ENCODE measurements around the gene EFNA3.
"Not testable (repeated sequence)": the region's sequence is repeated elsewhere in the genome, so short reads cannot be mapped to it uniquely, and the experiment has no call there.

Gene EFNA3

GRCh38 chr1:155107309-155108264 is 28.9 kb downstream of the EFNA3 start:
- FAIRE-seq: no peak
- DNase-seq (ENCODE audit: insufficient read length, low spot score): no peak

- FAIRE-seq: no peak
- DNase-seq (ENCODE audit: insufficient read length, low spot score): no peak
Observed at GRCh38 chr1:155108296-155108695, 29.7 kb downstream of the EFNA3 start.

GRCh38 chr1:155110381-155110780 is 31.7 kb downstream of the EFNA3 start:
- FAIRE-seq (no peak), DNase-seq (ENCODE audit: insufficient read length, low spot score) (no peak)

GRCh38 chr1:155110826-155111225 is 32.2 kb downstream of the EFNA3 start:
- FAIRE-seq (no peak), DNase-seq (ENCODE audit: insufficient read length, low spot score) (no peak)

- FAIRE-seq (no peak), DNase-seq (ENCODE audit: insufficient read length, low spot score) (no peak)
Observed at GRCh38 chr1:155113450-155113980, 34.9 kb downstream of the EFNA3 start.

- DNase-seq (ENCODE audit: insufficient read length, low spot score) (no peak), FAIRE-seq (no peak)
Observed at GRCh38 chr1:155116113-155116764, 37.6 kb downstream of the EFNA3 start.

- FAIRE-seq: no peak
- DNase-seq (ENCODE audit: insufficient read length, low spot score): no peak
Observed at GRCh38 chr1:155117610-155118009, 39.0 kb downstream of the EFNA3 start.

- DNase-seq (ENCODE audit: insufficient read length, low spot score); FAIRE-seq: not testable (repeated sequence)
Observed at GRCh38 chr1:155118090-155118489, 39.5 kb downstream of the EFNA3 start.

GRCh38 chr1:155120253-155120652 is 41.6 kb downstream of the EFNA3 start:
- FAIRE-seq: no peak
- no peak for DNase-seq (ENCODE audit: insufficient read length, low spot score)

- DNase-seq (ENCODE audit: insufficient read length, low spot score) (no peak), FAIRE-seq (no peak)
Observed at GRCh38 chr1:155121249-155121648, 42.6 kb downstream of the EFNA3 start.

GRCh38 chr1:155122308-155122707 is 43.7 kb downstream of the EFNA3 start:
- no peak for DNase-seq (ENCODE audit: insufficient read length, low spot score)
- FAIRE-seq: no peak

- DNase-seq (ENCODE audit: insufficient read length, low spot score): no peak
- no peak for FAIRE-seq
Observed at GRCh38 chr1:155123801-155124200, 45.2 kb downstream of the EFNA3 start.

- FAIRE-seq (no peak), DNase-seq (ENCODE audit: insufficient read length, low spot score) (no peak)
Observed at GRCh38 chr1:155124503-155125463, 46.1 kb downstream of the EFNA3 start.

GRCh38 chr1:155125511-155125945 is 46.9 kb downstream of the EFNA3 start:
- DNase-seq (ENCODE audit: insufficient read length, low spot score) (no peak), FAIRE-seq (no peak)

- FAIRE-seq (no peak), DNase-seq (ENCODE audit: insufficient read length, low spot score) (no peak)
Observed at GRCh38 chr1:155125946-155126555, 47.4 kb downstream of the EFNA3 start.

- FAIRE-seq: no peak
- no peak for DNase-seq (ENCODE audit: insufficient read length, low spot score)
Observed at GRCh38 chr1:155126556-155127104, 48.0 kb downstream of the EFNA3 start.

- FAIRE-seq: no peak
Observed at GRCh38 chr1:155127105-155127966, 48.7 kb downstream of the EFNA3 start, which contains the start of gene EFNA1. EFNA1 (plus strand) TSS chr1:155127876; CDS start chr1:155127978, 102 bp downstream.

GRCh38 chr1:155127967-155128754 is 49.5 kb downstream of the EFNA3 start:
- FAIRE-seq (no peak), DNase-seq (ENCODE audit: insufficient read length, low spot score) (no peak)

More at GRCh38 chr1:155127105-155127966, 48.7 kb downstream of the EFNA3 start, which contains the start of gene EFNA1:
- DNase-seq (ENCODE audit: insufficient read length, low spot score): no peak
